Parathyroid adenoma (tissue), 2 donors: ENCODE results near the gene CAPN15.

Source experiments
- H2AFZ ChIP-seq: fragments of 300-600 bp; sonication (generic); one replicate; pipeline ENCODE4 v1.7.0; 2017; ENCODE audit warnings: antibody characterized with exemption, mild to moderate bottlenecking
- H3K27ac ChIP-seq: fragments of 300-600 bp; sonication (generic); one replicate; pipeline ENCODE4 v1.7.0; 2017
- H3K27me3 ChIP-seq: fragments of 300-600 bp; sonication (generic); one replicate; pipeline ENCODE4 v1.7.0; 2017; ENCODE audit warnings: low read length; ENCODE audit not compliant: control insufficient read depth, insufficient read depth
- H3K36me3 ChIP-seq: fragments of 300-600 bp; sonication (generic); one replicate; pipeline ENCODE4 v1.7.0; 2017; ENCODE audit warnings: low read length; ENCODE audit not compliant: control insufficient read depth, insufficient read depth
- H3K4me1 ChIP-seq: fragments of 300-600 bp; sonication (generic); one replicate; pipeline ENCODE4 v1.7.0; 2017; ENCODE audit warnings: control low read depth
- H3K4me2 ChIP-seq: fragments of 300-600 bp; sonication (generic); one replicate; pipeline ENCODE4 v1.7.0; 2017; ENCODE audit warnings: low read length
- H3K4me3 ChIP-seq: fragments of 300-600 bp; sonication (generic); one replicate; pipeline ENCODE4 v1.7.0; 2017; ENCODE audit warnings: low read depth, low read length
- H3K79me2 ChIP-seq: fragments of 300-600 bp; sonication (generic); one replicate; pipeline ENCODE4 v1.7.0; 2017; ENCODE audit warnings: control low read depth
- H3K9ac ChIP-seq: fragments of 300-600 bp; sonication (generic); one replicate; pipeline ENCODE4 v1.7.0; 2017; ENCODE audit warnings: mild to moderate bottlenecking
- H3K9me3 ChIP-seq: fragments of 300-600 bp; sonication (generic); one replicate; pipeline ENCODE4 v1.7.0; 2017; ENCODE audit warnings: low read length; ENCODE audit not compliant: control insufficient read depth
- TF ChIP-seq, protein P1 (sequence below): fragments of 300-600 bp; sonication (generic); IDR thresholded peaks from one replicate; pipeline ENCODE4 v1.7.0; 2017; ENCODE audit warnings: antibody characterized with exemption, mild to moderate bottlenecking
- donor health status: primary hyperparathyroidism.

The CAPN15 gene

DNA sequence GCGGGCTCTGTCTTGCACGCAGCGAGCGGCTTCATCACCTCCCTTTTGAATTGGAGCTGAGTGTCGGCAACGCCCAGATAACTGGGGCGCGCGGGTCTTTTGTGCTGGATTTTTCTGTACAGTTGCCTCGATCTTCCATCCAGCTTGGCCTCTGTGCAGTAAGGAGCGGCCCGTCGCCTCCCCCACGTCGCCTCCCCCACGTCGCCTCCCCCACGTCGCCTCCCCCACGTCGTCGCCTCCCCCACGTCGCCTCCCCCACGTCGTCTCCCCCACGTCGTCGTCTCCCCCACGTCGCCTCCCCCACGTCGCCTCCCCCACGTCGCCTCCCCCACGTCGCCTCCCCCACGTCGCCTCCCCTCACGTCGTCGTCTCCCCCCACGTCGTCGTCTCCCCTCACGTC, 17.0 kb downstream of the CAPN15 start:
- peaks cover 16% of the 10 kb centered on the region for H3K79me2 ChIP-seq

DNA sequence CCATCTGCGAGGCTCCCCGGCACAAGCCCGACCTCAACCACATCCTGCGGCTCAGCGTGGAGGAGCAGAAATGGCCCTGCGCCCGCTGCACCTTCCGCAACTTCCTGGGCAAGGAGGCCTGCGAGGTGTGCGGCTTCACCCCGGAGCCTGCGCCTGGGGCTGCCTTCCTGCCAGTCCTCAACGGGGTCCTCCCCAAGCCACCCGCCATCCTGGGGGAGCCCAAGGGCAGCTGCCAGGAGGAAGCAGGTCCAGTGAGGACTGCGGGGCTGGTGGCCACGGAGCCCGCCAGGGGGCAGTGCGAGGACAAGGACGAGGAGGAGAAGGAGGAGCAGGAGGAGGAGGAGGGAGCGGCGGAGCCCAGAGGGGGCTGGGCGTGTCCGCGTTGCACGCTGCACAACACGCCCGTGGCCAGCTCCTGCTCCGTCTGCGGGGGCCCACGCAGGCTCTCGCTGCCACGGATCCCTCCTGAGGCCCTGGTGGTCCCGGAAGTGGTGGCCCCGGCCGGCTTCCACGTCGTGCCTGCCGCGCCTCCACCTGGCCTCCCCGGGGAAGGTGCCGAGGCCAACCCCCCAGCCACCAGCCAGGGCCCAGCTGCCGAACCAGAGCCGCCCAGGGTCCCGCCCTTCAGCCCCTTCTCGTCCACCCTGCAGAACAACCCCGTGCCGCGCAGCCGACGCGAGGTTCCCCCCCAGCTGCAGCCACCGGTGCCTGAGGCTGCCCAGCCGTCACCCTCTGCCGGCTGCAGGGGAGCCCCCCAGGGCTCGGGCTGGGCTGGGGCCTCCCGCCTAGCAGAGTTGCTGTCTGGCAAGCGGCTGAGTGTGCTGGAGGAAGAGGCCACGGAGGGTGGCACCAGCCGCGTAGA, 19.6 kb downstream of the CAPN15 start:
- Histone ChIP-seq H3K27me3 (no peaks in the 10 kb centered on the region), H3K9me3 (no peaks in the 10 kb centered on the region), H3K36me3 (no peaks in the 10 kb centered on the region), H3K27ac (no peak overlapping the region), H3K4me1 (no peaks in the 10 kb centered on the region), H3K79me2 (peaks cover 3% of the 10 kb centered on the region), H3K4me2 (no peak overlapping the region), H2AFZ (no peak overlapping the region), H3K4me3 (no peak overlapping the region), H3K9ac (no peak overlapping the region)
- TF ChIP-seq, protein P1, sequence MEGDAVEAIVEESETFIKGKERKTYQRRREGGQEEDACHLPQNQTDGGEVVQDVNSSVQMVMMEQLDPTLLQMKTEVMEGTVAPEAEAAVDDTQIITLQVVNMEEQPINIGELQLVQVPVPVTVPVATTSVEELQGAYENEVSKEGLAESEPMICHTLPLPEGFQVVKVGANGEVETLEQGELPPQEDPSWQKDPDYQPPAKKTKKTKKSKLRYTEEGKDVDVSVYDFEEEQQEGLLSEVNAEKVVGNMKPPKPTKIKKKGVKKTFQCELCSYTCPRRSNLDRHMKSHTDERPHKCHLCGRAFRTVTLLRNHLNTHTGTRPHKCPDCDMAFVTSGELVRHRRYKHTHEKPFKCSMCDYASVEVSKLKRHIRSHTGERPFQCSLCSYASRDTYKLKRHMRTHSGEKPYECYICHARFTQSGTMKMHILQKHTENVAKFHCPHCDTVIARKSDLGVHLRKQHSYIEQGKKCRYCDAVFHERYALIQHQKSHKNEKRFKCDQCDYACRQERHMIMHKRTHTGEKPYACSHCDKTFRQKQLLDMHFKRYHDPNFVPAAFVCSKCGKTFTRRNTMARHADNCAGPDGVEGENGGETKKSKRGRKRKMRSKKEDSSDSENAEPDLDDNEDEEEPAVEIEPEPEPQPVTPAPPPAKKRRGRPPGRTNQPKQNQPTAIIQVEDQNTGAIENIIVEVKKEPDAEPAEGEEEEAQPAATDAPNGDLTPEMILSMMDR, result peak; percentile 73

More for the DNA sequence above, 17.0 kb downstream of the CAPN15 start:
- Histone ChIP-seq H3K36me3 (no peaks in the 10 kb centered on the region), H2AFZ (no peak overlapping the region), H3K9me3 (no peaks in the 10 kb centered on the region), H3K4me1 (no peaks in the 10 kb centered on the region), H3K9ac (no peak overlapping the region), H3K27me3 (no peaks in the 10 kb centered on the region), H3K4me3 (no peak overlapping the region), H3K4me2 (no peak overlapping the region), H3K27ac (no peak overlapping the region)
- TF ChIP-seq, protein P1, result no peak

DNA sequence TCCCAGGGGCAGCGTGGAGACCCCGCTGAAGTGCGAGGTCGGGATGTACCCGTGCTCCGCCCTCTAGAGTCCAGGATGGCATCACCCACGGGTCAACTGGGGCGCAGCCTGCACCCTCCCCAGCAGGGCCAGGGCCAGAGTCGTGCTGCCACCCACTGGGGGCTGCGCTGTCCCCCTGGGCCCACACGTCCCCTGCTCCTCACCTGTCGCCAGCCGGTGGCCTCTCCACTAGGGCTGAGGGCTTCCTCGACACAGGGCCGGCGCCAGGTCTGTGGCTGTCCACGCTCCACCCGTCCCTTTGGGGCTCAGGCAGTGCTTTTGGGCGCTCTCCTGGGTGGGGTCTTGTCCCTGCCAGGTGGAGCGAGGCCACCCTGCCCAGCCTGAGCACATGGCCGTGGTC, 21.1 kb downstream of the CAPN15 start:
- Histone ChIP-seq H3K9me3 (no peaks in the 10 kb centered on the region), H3K27me3 (no peaks in the 10 kb centered on the region), H3K79me2 (no peaks in the 10 kb centered on the region), H3K27ac (no peak overlapping the region), H3K9ac (no peak overlapping the region), H3K4me3 (no peak overlapping the region), H3K4me1 (no peaks in the 10 kb centered on the region), H3K4me2 (no peak overlapping the region), H2AFZ (no peak overlapping the region), H3K36me3 (no peaks in the 10 kb centered on the region)
- TF ChIP-seq, protein P1, result no peak

DNA sequence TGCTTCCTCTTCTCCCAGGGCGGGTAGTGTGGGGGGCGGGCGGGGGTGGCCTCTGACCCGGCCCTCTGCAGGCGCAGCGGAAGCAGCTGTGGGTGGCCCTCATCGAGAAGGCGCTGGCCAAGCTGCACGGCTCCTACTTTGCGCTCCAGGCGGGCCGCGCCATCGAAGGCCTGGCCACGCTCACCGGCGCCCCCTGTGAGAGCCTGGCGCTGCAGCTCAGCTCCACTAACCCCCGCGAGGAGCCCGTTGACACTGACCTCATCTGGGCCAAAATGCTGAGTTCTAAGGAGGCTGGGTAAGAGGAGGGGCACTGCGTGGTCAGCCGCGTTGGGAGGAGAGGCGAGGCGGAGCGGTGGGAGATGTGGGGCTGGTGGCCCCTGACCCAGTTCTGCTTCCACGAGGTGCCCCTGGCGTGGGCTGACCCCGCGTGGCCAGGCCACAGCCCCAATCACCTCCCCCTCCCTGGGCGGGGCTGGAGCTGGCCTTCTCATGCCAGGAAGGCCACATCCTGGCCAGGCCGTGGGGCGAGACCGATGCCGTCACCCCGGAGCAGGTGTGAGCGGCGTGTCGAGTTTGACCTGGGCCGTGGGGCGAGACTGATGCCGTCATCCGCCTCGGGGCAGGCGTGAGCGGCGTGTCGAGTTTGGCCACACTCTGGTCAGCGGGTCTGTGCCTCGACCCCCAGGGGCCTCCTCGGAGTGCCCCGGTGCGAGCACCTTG, 22.2 kb downstream of the CAPN15 start:
- H3K4me2 ChIP-seq, result no peak overlapping the region
- H3K27ac ChIP-seq, result no peak overlapping the region
- no peak overlapping the region for H3K4me3 ChIP-seq
- no peaks in the 10 kb centered on the region for H3K79me2 ChIP-seq
- TF ChIP-seq, protein P1, result no peak
- H3K27me3 ChIP-seq, result no peaks in the 10 kb centered on the region
- H3K36me3 ChIP-seq, result no peaks in the 10 kb centered on the region
- H3K9me3 ChIP-seq, result no peaks in the 10 kb centered on the region
- H3K4me1 ChIP-seq, result no peaks in the 10 kb centered on the region
- no peak overlapping the region for H2AFZ ChIP-seq
- H3K9ac ChIP-seq, result no peak overlapping the region
